Peyer's patch (tissue), 4 donors: Measurements from ENCODE around the gene NVL. TPM values are rescaled to one million over a fixed set of nuclear protein-coding genes. Genes with fewer than 3 reads are reported as not detected.
A peak's percentile ranks its signal among the peaks of the same experiment; 100 is the strongest.

Experiments
- DNase-seq, 3 donors: peaks; one replicate each; pipeline ENCODE4 v3.0.0-alpha.2; 2017 to 2019
- H3K27ac ChIP-seq, 4 donors: fragments of 200-600 bp; sonication (generic); one replicate each; pipeline ENCODE4 v1.5.1; 2016 to 2019
- H3K27me3 ChIP-seq, 2 donors: fragments of 200-600 bp; sonication (generic); one replicate each; pipeline ENCODE4 v1.5.1; 2019
- H3K36me3 ChIP-seq, 3 donors: fragments of 200-600 bp; sonication (generic); one replicate each; pipeline ENCODE4 v1.5.1; 2016 to 2019
- H3K4me1 ChIP-seq, 4 donors: fragments of 200-600 bp; sonication (generic); one replicate each; pipeline ENCODE4 v1.5.1; 2016 to 2019
- H3K4me3 ChIP-seq, 4 donors: fragments of 200-600 bp; sonication (generic); 1 replicate in 3 of 4; 2 replicates in 1 of 4; pipeline ENCODE4 v1.5.1; 2016 to 2019; ENCODE audit warnings: mild to moderate bottlenecking in 1 of 4
- H3K9me3 ChIP-seq, 4 donors: fragments of 200-600 bp; sonication (generic); one replicate each; pipeline ENCODE4 v1.5.1; 2016 to 2019; ENCODE audit warnings: mild to moderate bottlenecking in 1 of 4
- POLR2A ChIP-seq, 2 donors: fragments of 450-650 bp; IDR thresholded peaks; one replicate each; pipeline ENCODE4 v1.5.1; 2017; ENCODE audit warnings: antibody characterized with exemption in 2 of 2, mild to moderate bottlenecking in 2 of 2, moderate library complexity in 2 of 2
- total RNA-seq, 4 donors: library from RNA; depleted of rRNA; stranded (reverse); fragments of >200 nt; gene quantifications; one replicate each; pipeline ENCODE4 v1.1.0, GENCODE V29; 2016
- TF ChIP-seq, protein P1 (sequence below), 6 experiments: fragments of 450-650 bp in 4 of 6; fragments of 200-600 bp in 2 of 6; sonication (generic) in 1 of 6; IDR thresholded peaks; one replicate each; pipeline ENCODE4 v1.5.1; 2017 to 2019; ENCODE audit warnings: antibody characterized with exemption in 6 of 6, mild to moderate bottlenecking in 3 of 6, moderate library complexity in 1 of 6

Gene NVL
- total RNA-seq, result 10 to 100 TPM; 26.6 to 96.6 (median 38.3) TPM

DNA sequence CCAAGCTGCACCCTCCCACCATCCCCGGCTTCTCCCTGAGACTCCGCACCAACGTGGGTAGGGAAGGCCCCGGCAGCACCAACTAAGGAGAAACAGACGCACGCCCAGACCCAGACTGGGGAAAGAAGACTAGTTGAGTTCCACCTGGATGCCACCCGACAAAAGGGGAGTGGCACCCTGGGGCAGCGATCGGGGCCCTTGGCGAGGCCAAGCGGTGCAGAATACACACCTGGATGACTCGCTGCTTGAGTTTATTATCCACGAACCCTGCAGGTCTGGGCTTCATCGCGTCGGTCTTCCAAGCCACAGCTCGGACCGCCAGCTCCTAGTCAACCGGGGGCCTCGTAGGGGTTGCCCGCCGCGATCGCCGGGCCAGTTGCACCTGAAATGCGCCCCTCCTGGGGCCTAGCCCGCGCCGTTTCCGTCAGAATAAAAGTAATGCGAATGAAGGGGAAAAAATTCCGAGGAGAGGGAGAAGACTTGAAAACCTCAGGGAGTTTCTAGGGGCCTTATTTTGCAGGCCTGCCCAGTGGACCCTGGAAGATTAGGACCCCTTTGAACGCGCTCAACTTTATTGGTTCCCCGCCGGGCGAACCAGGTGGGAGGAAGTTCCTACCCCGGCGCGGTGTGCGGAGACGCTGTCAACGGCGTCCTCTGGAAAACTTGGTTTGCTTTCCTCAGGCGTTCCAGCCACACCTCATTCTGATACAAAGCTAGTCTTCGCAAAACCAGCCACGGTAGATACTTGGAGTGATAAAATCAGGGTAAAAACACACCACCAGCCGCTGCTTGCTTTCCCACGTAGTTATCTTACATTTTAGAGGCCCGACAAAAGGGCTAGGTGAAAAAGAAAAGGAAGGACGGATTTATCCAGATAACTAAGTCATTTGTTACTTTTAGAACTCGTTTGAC lies at the start of gene NVL:
Gene NVL (minus strand): TSS at position 331 of the 912 bp plus-strand sequence. CDS start 45 bp downstream, at position 286.
- Histone ChIP-seq H3K36me3 (peaks cover 0 to 6% (median 0%) of the 10 kb centered on the region in 3 donors), H3K9me3 (no peaks in the 10 kb centered on the region), H3K27ac (peak within 1 kb of the TSS; percentile 89 to 94 (median 92)), H3K4me1 (peaks cover 0 to 12% (median 2%) of the 10 kb centered on the region in 4 donors), H3K4me3 (peak within 1 kb of the TSS; percentile 67 to 95 (median 81)), H3K27me3 (no peaks in the 10 kb centered on the region)
- TF ChIP-seq POLR2A (IDR thresholded peaks at IDR 0.05), result peak in 1 of 2 donors; percentile 46
- TF ChIP-seq, protein P1, sequence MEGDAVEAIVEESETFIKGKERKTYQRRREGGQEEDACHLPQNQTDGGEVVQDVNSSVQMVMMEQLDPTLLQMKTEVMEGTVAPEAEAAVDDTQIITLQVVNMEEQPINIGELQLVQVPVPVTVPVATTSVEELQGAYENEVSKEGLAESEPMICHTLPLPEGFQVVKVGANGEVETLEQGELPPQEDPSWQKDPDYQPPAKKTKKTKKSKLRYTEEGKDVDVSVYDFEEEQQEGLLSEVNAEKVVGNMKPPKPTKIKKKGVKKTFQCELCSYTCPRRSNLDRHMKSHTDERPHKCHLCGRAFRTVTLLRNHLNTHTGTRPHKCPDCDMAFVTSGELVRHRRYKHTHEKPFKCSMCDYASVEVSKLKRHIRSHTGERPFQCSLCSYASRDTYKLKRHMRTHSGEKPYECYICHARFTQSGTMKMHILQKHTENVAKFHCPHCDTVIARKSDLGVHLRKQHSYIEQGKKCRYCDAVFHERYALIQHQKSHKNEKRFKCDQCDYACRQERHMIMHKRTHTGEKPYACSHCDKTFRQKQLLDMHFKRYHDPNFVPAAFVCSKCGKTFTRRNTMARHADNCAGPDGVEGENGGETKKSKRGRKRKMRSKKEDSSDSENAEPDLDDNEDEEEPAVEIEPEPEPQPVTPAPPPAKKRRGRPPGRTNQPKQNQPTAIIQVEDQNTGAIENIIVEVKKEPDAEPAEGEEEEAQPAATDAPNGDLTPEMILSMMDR (IDR thresholded peaks at IDR 0.05), result no peak
- peak; percentile 81 to 91 (median 90) for DNase-seq

DNA sequence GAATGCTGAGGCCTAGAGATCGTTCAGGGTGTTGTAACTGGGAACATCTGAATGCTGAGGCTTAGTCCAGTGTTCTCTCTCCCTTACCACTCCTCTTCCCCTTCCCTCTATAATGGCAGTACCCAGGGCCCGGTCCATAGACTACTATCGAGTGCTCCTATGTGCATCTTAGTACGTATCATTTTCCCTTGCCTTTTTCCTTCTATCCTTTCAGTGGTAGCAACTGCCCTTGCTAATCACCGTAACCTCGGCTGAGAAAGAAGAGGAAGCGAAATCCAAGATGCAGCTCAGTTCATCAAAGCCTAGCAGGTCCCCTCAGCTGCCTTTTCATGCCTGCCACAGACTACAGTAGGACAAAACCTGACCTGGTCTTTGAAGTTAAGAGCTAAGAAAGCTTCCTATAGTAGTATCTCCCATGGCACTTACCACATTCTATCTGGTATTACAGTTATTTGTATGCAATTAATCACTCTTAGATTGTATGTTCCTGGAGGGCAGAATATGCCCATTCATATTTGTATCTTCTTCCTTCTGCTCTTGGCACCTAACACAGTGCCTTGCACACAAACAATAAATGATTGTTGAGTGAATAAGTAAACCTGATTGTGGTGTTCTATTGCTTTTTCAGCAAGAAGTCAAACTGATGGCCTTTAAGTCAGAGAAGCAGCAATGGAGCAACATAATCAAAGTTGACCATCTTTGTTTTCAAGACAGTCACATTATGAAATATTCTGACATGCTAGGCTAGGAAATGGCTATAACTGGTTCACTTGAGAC lies 49.1 kb upstream of the NVL start:
- TF ChIP-seq, protein P1 (IDR thresholded peaks at IDR 0.05), result no peak
- TF ChIP-seq POLR2A (IDR thresholded peaks at IDR 0.05), result no peak
- H3K4me3 ChIP-seq, result no peak overlapping the region
- no peaks in the 10 kb centered on the region for H3K27me3 ChIP-seq
- H3K9me3 ChIP-seq, result no peaks in the 10 kb centered on the region
- peaks cover 0 to 48% (median 0%) of the 10 kb centered on the region in 3 donors for H3K36me3 ChIP-seq
- DNase-seq, result no peak
- H3K4me1 ChIP-seq, result peaks cover 0 to 4% (median 0%) of the 10 kb centered on the region in 4 donors
- peak overlapping the region in 1 of 4 donors; percentile 23 for H3K27ac ChIP-seq

DNA sequence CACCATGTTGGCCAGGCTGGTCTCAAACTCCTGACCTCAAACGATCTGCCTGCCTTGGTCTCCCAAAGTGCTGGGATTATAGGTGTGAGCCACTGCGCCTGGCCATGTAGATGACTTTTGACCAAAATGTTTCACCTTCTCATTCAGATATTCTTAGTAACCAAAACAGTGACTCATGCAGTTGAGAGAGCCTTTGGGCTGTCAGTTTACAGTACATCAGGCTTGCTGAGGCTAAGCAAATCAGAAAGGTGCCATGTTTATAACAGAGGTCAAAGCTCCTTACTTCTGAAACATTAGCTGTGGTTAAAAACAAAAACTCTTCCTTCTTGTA lies 47.7 kb upstream of the NVL start:
- Histone ChIP-seq H3K27me3 (no peaks in the 10 kb centered on the region), H3K4me1 (peaks cover 0 to 4% (median 0%) of the 10 kb centered on the region in 4 donors), H3K27ac (no peak overlapping the region), H3K9me3 (no peaks in the 10 kb centered on the region), H3K4me3 (no peak overlapping the region), H3K36me3 (peaks cover 0 to 62% (median 0%) of the 10 kb centered on the region in 3 donors)
- no peak for TF ChIP-seq POLR2A (IDR thresholded peaks at IDR 0.05)
- TF ChIP-seq, protein P1 (IDR thresholded peaks at IDR 0.05), result no peak
- no peak for DNase-seq

DNA sequence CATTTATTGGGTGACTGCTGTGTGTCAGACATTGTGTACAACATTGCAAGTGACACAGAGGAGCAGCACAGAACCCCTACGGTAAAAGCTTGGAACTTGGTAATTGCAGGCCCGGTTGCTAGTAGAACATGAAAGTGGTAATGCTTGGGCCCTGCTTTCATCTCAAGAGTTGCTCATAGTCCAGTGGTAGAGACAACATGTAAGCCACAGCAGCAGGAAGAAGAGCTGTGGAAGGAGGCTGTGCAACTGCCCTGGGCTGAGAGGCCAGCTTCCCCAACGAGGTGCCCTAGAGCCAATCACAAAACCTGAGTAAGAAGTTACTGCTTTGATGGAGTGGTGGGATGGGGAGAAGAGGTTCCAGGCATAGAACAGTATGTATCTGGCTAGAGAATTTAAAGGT lies 45.1 kb upstream of the NVL start:
- H3K36me3 ChIP-seq, result peaks cover 0 to 86% (median 0%) of the 10 kb centered on the region in 3 donors
- no peaks in the 10 kb centered on the region for H3K9me3 ChIP-seq
- H3K27ac ChIP-seq, result no peak overlapping the region
- no peaks in the 10 kb centered on the region for H3K27me3 ChIP-seq
- H3K4me1 ChIP-seq, result peaks cover 0 to 4% (median 0%) of the 10 kb centered on the region in 4 donors
- DNase-seq, result no peak
- no peak for TF ChIP-seq POLR2A (IDR thresholded peaks at IDR 0.05)
- TF ChIP-seq, protein P1 (IDR thresholded peaks at IDR 0.05), result no peak
- no peak overlapping the region for H3K4me3 ChIP-seq

DNA sequence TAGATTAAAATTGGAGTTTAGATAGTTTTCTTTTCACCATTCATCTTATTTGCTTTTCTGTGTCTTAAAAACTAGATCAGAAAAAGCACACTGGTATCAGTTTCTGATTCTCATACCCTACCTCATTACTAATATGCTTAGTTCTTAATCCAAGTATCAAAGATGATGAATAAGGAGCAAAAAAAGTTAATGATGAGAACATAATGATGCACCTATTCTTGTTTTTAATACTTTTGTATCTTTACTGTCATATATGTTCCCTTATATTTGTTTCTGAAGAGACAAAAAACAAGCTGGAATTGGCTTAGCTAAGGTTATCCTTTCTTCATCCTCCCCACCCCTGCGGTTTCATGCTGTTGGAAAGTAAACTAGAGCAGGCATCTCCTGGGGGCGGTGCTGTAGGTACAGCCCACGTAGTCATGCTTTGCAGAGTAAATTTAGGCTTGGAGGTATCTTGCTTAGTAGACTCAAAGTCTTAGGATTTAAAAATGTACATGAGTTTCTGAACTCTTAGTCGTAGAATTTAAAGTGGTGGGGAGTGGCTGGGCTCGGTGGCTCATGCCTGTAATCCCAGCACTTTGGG lies 43.1 kb upstream of the NVL start:
- Histone ChIP-seq H3K27ac (no peak overlapping the region), H3K4me3 (no peak overlapping the region), H3K27me3 (no peaks in the 10 kb centered on the region), H3K36me3 (peaks cover 0 to 99% (median 0%) of the 10 kb centered on the region in 3 donors), H3K4me1 (peaks cover 0 to 4% (median 0%) of the 10 kb centered on the region in 4 donors), H3K9me3 (no peaks in the 10 kb centered on the region)
- no peak for DNase-seq
- TF ChIP-seq, protein P1 (IDR thresholded peaks at IDR 0.05), result no peak
- no peak for TF ChIP-seq POLR2A (IDR thresholded peaks at IDR 0.05)
